NT2/D1 (cell line): ENCODE results near the gene GAB3.

Experiments used
- DNase-seq: peaks from one replicate; pipeline ENCODE4 v3.0.0-alpha.2; 2011; ENCODE audit warnings: low read depth, low spot score
- H3K27me3 ChIP-seq: 2 replicates; pipeline ENCODE4 v1.6.0; 2011; ENCODE audit warnings: mild to moderate bottlenecking; ENCODE audit not compliant: insufficient read length, insufficient read depth
- H3K36me3 ChIP-seq: 2 replicates; pipeline ENCODE4 v1.6.1; 2011; ENCODE audit warnings: mild to moderate bottlenecking, low read length, mixed read lengths; ENCODE audit not compliant: insufficient read depth, insufficient read length
- H3K4me1 ChIP-seq: 2 replicates; pipeline ENCODE4 v1.5.1; 2011; ENCODE audit not compliant: insufficient read depth, insufficient read length
- H3K4me3 ChIP-seq: 2 replicates; pipeline ENCODE4 v1.5.1; 2011; ENCODE audit warnings: low read depth; ENCODE audit not compliant: insufficient read length
- H3K9ac ChIP-seq: 2 replicates; pipeline ENCODE4 v1.6.0; 2011; ENCODE audit warnings: low read depth; ENCODE audit not compliant: insufficient read length
- H3K9me3 ChIP-seq: 2 replicates; pipeline ENCODE4 v1.5.1; 2011; ENCODE audit warnings: mild to moderate bottlenecking, low read length; ENCODE audit not compliant: insufficient read depth
- SUZ12 ChIP-seq: IDR thresholded peaks from 2 replicates; pipeline ENCODE4 v1.6.1; 2011; ENCODE audit not compliant: insufficient read length, insufficient read depth; ENCODE audit errors: extremely low read depth
- YY1 ChIP-seq: IDR thresholded peaks from 2 replicates; pipeline ENCODE4 v1.6.1; 2011; ENCODE audit not compliant: insufficient read length, insufficient read depth
- ZNF274 ChIP-seq: IDR thresholded peaks from 2 replicates; pipeline ENCODE4 v1.6.1; 2011; ENCODE audit warnings: mild to moderate bottlenecking, low read depth, low read length

Gene GAB3

GRCh38 chrX:154774622-154775021 lies 23.7 kb upstream of the GAB3 start:
- H3K4me3 ChIP-seq, result no peak overlapping the region
- H3K27me3 ChIP-seq, result no peaks in the 10 kb centered on the region
- H3K9ac ChIP-seq, result no peak overlapping the region
- no peak for DNase-seq
- TF ChIP-seq ZNF274, result no peak
- TF ChIP-seq YY1, result no peak
- TF ChIP-seq SUZ12, result no peak
- H3K36me3 ChIP-seq, result peaks cover 48% of the 10 kb centered on the region
- H3K4me1 ChIP-seq, result peaks cover 2% of the 10 kb centered on the region
- no peaks in the 10 kb centered on the region for H3K9me3 ChIP-seq

GRCh38 chrX:154762537-154763296 lies 11.8 kb upstream of the GAB3 start, which contains the start of gene DKC1:
Gene DKC1, plus strand, starts transcription at chrX:154762864. Its CDS starts 102 bp downstream, at chrX:154762966.
- Histone ChIP-seq H3K9me3 (no peaks in the 10 kb centered on the region), H3K4me3 (peak within 1 kb of the TSS; percentile 75), H3K4me1 (no peaks in the 10 kb centered on the region), H3K9ac (peak within 1 kb of the TSS; percentile 85), H3K36me3 (peaks cover 30% of the 10 kb centered on the region), H3K27me3 (no peaks in the 10 kb centered on the region)
- DNase-seq, result peak; percentile 84
- no peak for TF ChIP-seq SUZ12
- TF ChIP-seq YY1, result no peak
- TF ChIP-seq ZNF274, result no peak

DNA sequence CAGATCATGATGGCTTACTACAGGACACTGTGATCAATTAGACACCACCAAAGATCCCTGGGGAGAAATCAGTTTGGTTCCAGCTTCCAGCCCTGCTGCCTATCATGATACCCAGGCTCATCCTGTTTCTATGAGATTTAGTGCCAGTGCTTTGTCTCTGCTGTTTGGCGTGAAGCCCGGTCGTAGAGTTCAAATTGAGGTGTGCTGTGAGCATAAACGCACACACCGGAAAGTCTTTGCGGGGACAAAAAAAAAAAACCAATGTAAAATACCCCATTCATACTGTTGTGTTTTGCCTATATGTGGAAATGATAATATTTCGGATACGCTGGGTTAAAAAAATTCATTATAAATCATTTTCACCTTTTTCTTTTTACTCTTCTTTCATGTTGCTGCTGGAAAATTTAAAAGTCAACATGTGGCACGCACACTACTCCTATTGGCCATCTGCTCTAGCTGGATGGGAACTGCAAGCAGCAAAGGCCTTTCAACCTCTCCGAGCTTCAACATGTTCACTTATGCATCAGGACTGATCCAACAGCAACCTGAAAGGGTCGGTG lies 11.2 kb upstream of the GAB3 start:
- no peak for TF ChIP-seq SUZ12
- TF ChIP-seq YY1, result no peak
- TF ChIP-seq ZNF274, result no peak

DNA sequence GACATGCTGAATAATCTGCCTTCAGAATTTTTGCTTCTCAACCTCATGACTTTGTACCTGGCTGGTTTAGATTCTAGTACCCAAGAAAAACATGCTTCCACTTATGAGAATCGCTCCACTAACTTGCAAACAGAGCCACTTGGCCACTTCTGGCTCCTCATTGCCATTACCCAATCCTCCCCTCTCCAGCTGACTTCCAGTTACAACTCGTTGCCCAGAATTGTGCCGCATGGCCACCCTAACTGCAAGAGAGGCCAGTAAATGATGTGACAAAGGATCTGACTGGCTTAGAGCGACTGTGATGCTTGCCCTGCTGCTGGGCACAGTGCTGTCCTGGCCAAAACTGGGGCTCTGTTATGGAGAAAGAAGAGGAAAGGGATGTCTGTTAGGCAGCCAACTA lies 7.8 kb upstream of the GAB3 start:
- Histone ChIP-seq H3K4me1 (no peaks in the 10 kb centered on the region), H3K4me3 (no peak overlapping the region), H3K27me3 (no peaks in the 10 kb centered on the region), H3K9me3 (no peaks in the 10 kb centered on the region), H3K36me3 (peaks cover 3% of the 10 kb centered on the region), H3K9ac (no peak overlapping the region)
- DNase-seq, result no peak
- TF ChIP-seq YY1 (no peak), ZNF274 (no peak), SUZ12 (no peak)

More for the DNA sequence above, 11.2 kb upstream of the GAB3 start:
- Histone ChIP-seq H3K9ac (peak overlapping the region; percentile 21), H3K4me3 (peak overlapping the region; percentile 24), H3K4me1 (no peaks in the 10 kb centered on the region), H3K9me3 (no peaks in the 10 kb centered on the region), H3K27me3 (no peaks in the 10 kb centered on the region), H3K36me3 (peaks cover 25% of the 10 kb centered on the region)
- no peak for DNase-seq

DNA sequence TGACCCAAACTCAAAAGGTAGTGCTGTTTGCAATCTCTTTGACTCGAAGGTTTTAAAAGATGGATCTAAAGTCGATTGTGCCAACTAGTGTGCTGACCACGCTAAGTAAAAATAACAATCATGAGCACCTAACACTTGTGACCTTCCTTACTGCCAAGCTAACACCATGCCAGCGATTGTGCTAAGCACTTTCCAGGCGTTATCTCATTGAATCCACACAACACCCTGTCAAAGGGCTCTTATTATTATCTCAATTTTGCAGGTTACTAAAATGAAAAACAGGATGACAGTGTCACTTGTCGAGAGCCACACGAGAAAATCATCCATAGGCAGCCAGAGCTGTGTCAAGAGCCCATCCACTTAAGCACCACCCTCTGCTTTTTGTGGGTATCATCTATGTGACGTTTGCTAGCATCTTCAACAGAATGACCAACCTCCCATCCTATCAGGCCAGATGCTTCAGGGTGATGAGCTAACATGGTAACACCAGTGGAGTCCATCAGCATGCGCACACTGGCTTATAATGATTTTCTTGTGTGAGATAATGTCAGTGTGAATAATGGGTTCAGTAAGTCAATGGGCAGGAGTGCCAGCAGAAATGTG lies 893 bp upstream of the GAB3 start:
- no peak for DNase-seq
- no peak overlapping the region for H3K9ac ChIP-seq
- no peak overlapping the region for H3K4me3 ChIP-seq
- peaks cover 37% of the 10 kb centered on the region for H3K27me3 ChIP-seq
- no peaks in the 10 kb centered on the region for H3K9me3 ChIP-seq
- H3K36me3 ChIP-seq, result no peaks in the 10 kb centered on the region
- TF ChIP-seq YY1 (no peak), ZNF274 (no peak), SUZ12 (no peak)
- H3K4me1 ChIP-seq, result no peaks in the 10 kb centered on the region

DNA sequence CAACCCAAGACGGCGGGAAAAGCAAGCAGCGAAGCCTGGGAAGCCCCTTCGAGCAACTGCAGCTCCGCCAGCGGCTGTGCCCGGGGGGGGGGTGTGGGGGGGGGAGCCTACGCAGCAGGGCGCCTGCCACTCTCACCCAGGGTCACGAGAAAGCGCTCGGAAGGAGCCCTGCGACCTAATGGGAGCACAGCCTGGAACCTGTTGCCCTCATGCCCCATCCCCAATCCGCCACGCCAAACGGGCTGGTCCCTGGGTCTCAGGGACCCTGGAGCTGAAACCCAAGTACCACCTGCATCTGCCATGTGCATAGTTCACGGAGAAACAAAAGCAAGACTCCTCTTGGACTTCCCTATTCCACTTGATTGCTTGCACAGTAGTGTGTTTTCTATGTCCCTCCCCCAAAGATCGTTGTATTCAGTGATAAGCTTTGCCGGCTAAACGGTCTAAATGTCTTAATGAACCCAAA lies 359 bp upstream of the GAB3 start:
- no peak for DNase-seq
- H3K4me1 ChIP-seq, result no peaks in the 10 kb centered on the region
- H3K4me3 ChIP-seq, result no peak overlapping the region
- no peaks in the 10 kb centered on the region for H3K9me3 ChIP-seq
- no peaks in the 10 kb centered on the region for H3K36me3 ChIP-seq
- TF ChIP-seq SUZ12 (no peak), ZNF274 (no peak), YY1 (no peak)
- peaks cover 37% of the 10 kb centered on the region for H3K27me3 ChIP-seq
- H3K9ac ChIP-seq, result no peak overlapping the region

- Histone ChIP-seq H3K9ac (no peak overlapping the region), H3K27me3 (peaks cover 37% of the 10 kb centered on the region), H3K9me3 (no peaks in the 10 kb centered on the region), H3K4me1 (no peaks in the 10 kb centered on the region), H3K4me3 (no peak overlapping the region), H3K36me3 (no peaks in the 10 kb centered on the region)
- TF ChIP-seq SUZ12, result no peak
- DNase-seq, result no peak
These were observed 1.0 kb downstream of the GAB3 start for GRCh38 chrX:154749856-154750255.
